ENCODE data around the gene ICOSLG. TPM values are rescaled to one million over a fixed set of nuclear protein-coding genes. Genes with fewer than 3 reads are reported as not detected.

Gene ICOSLG
- total and polyA plus RNA-seq, 2 experiments from 2014 or later = 1.3 to 4.6 TPM

GRCh38 chr21:44286716-44287632 is 46.2 kb upstream of the ICOSLG start (continued):
- TF ChIP-seq ZNF462 (CRISPR knock-in tag; IDR thresholded peaks at IDR 0.05) (no peak), EZH2 (IDR thresholded peaks at IDR 0.05; ENCODE audit: low read depth, unreplicated experiment) (no peak), ZNF114 (CRISPR knock-in tag; IDR thresholded peaks at IDR 0.05) (no peak), POLR2AphosphoS5 (IDR thresholded peaks at IDR 0.05; ENCODE audit: low read depth) (no peak), CTCF (conservative IDR thresholded peaks at IDR 0.05; ENCODE audit: low read depth in 2 of 2) (no peak), NANOG (IDR thresholded peaks at IDR 0.05; ENCODE audit: borderline replicate concordance) (no peak), JUNB (IDR thresholded peaks at IDR 0.05; ENCODE audit: unreplicated experiment) (no peak), ZNF331 (CRISPR knock-in tag; IDR thresholded peaks at IDR 0.05; ENCODE audit: low read depth) (no peak), EZH2phosphoT487 (IDR thresholded peaks at IDR 0.05; ENCODE audit: unreplicated experiment) (no peak)

Data from GM23338 (cell line).